C4-2B (cell line): ENCODE data around the gene INPP5F.

Source experiments
- ZFX ChIP-seq: fragments of 450-650 bp; IDR thresholded peaks from 2 replicates; pipeline ENCODE4 v1.6.1; 2017
- TF ChIP-seq, protein P1 (sequence below): fragments of 450-650 bp; conservative IDR thresholded peaks from 2 replicates; pipeline ENCODE4 v1.5.1; 2017; ENCODE audit warnings: mild to moderate bottlenecking

DNA sequence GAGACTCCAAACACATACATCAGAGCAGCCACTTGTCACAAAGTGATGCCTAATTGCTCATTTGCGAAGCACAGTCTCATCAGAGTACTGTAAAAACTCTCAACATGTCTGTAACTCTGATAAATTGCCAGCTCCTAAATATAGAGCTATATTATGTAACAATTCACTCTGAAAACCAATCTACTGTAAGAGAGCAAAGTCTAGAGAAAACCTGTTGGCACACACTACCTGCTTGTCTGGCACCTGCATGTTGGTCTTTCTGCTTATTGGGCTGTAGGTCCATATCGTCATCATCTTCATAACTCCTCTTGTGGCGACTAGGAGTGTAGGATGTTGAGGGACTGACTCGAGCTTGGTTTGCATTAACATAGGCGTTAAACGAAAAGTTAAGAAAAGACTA lies 127.0 kb downstream of the INPP5F start:
- TF ChIP-seq, protein P1, sequence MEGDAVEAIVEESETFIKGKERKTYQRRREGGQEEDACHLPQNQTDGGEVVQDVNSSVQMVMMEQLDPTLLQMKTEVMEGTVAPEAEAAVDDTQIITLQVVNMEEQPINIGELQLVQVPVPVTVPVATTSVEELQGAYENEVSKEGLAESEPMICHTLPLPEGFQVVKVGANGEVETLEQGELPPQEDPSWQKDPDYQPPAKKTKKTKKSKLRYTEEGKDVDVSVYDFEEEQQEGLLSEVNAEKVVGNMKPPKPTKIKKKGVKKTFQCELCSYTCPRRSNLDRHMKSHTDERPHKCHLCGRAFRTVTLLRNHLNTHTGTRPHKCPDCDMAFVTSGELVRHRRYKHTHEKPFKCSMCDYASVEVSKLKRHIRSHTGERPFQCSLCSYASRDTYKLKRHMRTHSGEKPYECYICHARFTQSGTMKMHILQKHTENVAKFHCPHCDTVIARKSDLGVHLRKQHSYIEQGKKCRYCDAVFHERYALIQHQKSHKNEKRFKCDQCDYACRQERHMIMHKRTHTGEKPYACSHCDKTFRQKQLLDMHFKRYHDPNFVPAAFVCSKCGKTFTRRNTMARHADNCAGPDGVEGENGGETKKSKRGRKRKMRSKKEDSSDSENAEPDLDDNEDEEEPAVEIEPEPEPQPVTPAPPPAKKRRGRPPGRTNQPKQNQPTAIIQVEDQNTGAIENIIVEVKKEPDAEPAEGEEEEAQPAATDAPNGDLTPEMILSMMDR = no peak
- TF ChIP-seq ZFX = no peak
